ENCODE measurements around the gene MFSD6. TPM values are rescaled to one million over a fixed set of nuclear protein-coding genes. Genes with fewer than 3 reads are reported as not detected.

Gene MFSD6
- polyA plus RNA-seq, 1 donor from 2014 or later: 11.8 TPM

DNA sequence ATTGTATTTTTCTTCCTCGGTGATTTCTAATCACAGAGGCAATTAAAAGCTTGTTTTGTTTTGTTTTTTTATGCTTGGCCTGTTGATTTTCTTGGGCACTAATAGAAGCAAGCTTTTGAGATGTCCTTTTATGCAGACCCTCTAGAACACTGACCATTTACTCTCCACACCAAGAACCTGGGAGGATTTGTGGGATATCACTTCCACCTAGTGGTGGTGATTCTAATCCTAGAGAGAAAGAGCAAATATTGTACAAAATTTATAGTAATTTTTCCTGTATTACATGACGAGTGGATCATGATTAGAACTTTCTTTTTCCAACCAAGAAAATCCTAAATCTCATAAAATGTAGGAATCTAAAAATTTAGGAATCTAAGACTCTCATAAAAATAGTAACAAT is 102.9 kb downstream of the MFSD6 start:
- H4K20me1 ChIP-seq (ENCODE audit: insufficient read depth): no peaks in the 10 kb centered on the region
- TF ChIP-seq, protein P1, sequence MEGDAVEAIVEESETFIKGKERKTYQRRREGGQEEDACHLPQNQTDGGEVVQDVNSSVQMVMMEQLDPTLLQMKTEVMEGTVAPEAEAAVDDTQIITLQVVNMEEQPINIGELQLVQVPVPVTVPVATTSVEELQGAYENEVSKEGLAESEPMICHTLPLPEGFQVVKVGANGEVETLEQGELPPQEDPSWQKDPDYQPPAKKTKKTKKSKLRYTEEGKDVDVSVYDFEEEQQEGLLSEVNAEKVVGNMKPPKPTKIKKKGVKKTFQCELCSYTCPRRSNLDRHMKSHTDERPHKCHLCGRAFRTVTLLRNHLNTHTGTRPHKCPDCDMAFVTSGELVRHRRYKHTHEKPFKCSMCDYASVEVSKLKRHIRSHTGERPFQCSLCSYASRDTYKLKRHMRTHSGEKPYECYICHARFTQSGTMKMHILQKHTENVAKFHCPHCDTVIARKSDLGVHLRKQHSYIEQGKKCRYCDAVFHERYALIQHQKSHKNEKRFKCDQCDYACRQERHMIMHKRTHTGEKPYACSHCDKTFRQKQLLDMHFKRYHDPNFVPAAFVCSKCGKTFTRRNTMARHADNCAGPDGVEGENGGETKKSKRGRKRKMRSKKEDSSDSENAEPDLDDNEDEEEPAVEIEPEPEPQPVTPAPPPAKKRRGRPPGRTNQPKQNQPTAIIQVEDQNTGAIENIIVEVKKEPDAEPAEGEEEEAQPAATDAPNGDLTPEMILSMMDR (IDR thresholded peaks at IDR 0.05; ENCODE audit: poor library complexity, severe bottlenecking): peak; percentile 55
- TF ChIP-seq RAD21 (conservative IDR thresholded peaks at IDR 0.05) (peak; percentile 58), POLR2AphosphoS5 (IDR thresholded peaks at IDR 0.05) (no peak)
- H3K27me3 ChIP-seq (ENCODE audit: insufficient read depth, low read depth, low read length): no peaks in the 10 kb centered on the region
- no peaks in the 10 kb centered on the region for H3K79me2 ChIP-seq (replicated peaks; ENCODE audit: insufficient read depth, low read length)
- no peaks in the 10 kb centered on the region for H3F3A ChIP-seq (ENCODE audit: insufficient read depth, low read length, poor library complexity, severe bottlenecking)
- no peak overlapping the region for H2AFZ ChIP-seq (ENCODE audit: low read depth, low read length)
- H3K9me2 ChIP-seq (ENCODE audit: insufficient read depth, low read length): no peaks in the 10 kb centered on the region
- H3K9ac ChIP-seq (ENCODE audit: low read length): no peak overlapping the region
- no peaks in the 10 kb centered on the region for H3K9me3 ChIP-seq (ENCODE audit: low read length)
- no peak overlapping the region for H3K4me2 ChIP-seq (ENCODE audit: low read length)
- no peaks in the 10 kb centered on the region for H3K36me3 ChIP-seq (ENCODE audit: insufficient read depth, low read length)
- H3K27ac ChIP-seq (ENCODE audit: low read length): no peak overlapping the region
- no peak overlapping the region for H3K4me3 ChIP-seq (ENCODE audit: low read length)

DNA sequence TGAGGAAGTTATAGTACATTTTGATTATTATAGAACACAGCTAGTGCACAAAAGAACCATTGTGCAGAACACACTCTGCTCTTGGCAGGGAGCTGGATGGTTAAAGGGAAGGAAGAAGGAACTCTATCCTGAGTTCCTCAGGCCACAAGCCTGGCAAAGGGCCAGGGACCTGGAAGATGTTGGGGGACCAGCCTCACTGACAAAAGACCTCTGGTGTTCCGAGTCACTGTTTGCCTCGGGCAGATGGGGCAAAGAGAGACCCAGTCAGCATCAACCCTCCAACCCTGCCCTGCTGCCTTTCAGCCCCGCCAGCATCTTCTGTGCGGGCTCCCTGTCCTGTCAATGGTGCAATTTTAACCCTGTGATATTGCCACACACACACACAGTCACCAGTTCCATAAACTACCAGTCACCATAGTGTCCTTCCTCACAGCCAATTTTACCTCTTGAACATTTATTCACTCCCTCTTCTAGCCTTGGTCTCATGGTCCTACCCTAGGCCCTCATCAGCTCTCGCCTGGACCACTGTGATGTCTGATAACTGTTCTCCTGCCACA is 104.5 kb downstream of the MFSD6 start:
- H3K27ac ChIP-seq (ENCODE audit: low read length): no peak overlapping the region
- H3K27me3 ChIP-seq (ENCODE audit: insufficient read depth, low read depth, low read length): no peaks in the 10 kb centered on the region
- no peaks in the 10 kb centered on the region for H3K36me3 ChIP-seq (ENCODE audit: insufficient read depth, low read length)
- H3K9me3 ChIP-seq (ENCODE audit: low read length): no peaks in the 10 kb centered on the region
- H3K79me2 ChIP-seq (replicated peaks; ENCODE audit: insufficient read depth, low read length): no peaks in the 10 kb centered on the region
- TF ChIP-seq, protein P2, sequence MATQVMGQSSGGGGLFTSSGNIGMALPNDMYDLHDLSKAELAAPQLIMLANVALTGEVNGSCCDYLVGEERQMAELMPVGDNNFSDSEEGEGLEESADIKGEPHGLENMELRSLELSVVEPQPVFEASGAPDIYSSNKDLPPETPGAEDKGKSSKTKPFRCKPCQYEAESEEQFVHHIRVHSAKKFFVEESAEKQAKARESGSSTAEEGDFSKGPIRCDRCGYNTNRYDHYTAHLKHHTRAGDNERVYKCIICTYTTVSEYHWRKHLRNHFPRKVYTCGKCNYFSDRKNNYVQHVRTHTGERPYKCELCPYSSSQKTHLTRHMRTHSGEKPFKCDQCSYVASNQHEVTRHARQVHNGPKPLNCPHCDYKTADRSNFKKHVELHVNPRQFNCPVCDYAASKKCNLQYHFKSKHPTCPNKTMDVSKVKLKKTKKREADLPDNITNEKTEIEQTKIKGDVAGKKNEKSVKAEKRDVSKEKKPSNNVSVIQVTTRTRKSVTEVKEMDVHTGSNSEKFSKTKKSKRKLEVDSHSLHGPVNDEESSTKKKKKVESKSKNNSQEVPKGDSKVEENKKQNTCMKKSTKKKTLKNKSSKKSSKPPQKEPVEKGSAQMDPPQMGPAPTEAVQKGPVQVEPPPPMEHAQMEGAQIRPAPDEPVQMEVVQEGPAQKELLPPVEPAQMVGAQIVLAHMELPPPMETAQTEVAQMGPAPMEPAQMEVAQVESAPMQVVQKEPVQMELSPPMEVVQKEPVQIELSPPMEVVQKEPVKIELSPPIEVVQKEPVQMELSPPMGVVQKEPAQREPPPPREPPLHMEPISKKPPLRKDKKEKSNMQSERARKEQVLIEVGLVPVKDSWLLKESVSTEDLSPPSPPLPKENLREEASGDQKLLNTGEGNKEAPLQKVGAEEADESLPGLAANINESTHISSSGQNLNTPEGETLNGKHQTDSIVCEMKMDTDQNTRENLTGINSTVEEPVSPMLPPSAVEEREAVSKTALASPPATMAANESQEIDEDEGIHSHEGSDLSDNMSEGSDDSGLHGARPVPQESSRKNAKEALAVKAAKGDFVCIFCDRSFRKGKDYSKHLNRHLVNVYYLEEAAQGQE (IDR thresholded peaks at IDR 0.05; ENCODE audit: borderline replicate concordance): no peak
- no peak for TF ChIP-seq MXI1 (conservative IDR thresholded peaks at IDR 0.05; ENCODE audit: poor library complexity, severe bottlenecking)
- TF ChIP-seq EZH2 (IDR thresholded peaks at IDR 0.05; ENCODE audit: borderline replicate concordance, insufficient read depth, low read length, poor library complexity, severe bottlenecking): no peak
- TF ChIP-seq POLR2AphosphoS5 (IDR thresholded peaks at IDR 0.05): no peak
- TF ChIP-seq RAD21 (conservative IDR thresholded peaks at IDR 0.05): no peak
- no peak for TF ChIP-seq EP300 (conservative IDR thresholded peaks at IDR 0.05; ENCODE audit: poor library complexity, severe bottlenecking)
- TF ChIP-seq, protein P1 (IDR thresholded peaks at IDR 0.05; ENCODE audit: poor library complexity, severe bottlenecking): no peak
- no peak for TF ChIP-seq SMC3 (conservative IDR thresholded peaks at IDR 0.05; ENCODE audit: poor library complexity)
- TF ChIP-seq TAF1 (IDR thresholded peaks at IDR 0.05; ENCODE audit: low read depth): no peak
- H3K4me2 ChIP-seq (ENCODE audit: low read length): no peak overlapping the region
- H2AFZ ChIP-seq (ENCODE audit: low read depth, low read length): no peak overlapping the region
- no peaks in the 10 kb centered on the region for H4K20me1 ChIP-seq (ENCODE audit: insufficient read depth)
- no peaks in the 10 kb centered on the region for H3F3A ChIP-seq (ENCODE audit: insufficient read depth, low read length, poor library complexity, severe bottlenecking)
- no peaks in the 10 kb centered on the region for H3K9me2 ChIP-seq (ENCODE audit: insufficient read depth, low read length)
- no peak overlapping the region for H3K4me3 ChIP-seq (ENCODE audit: low read length)
- H3K9ac ChIP-seq (ENCODE audit: low read length): no peak overlapping the region

Data from neural cell (in vitro differentiated cells).